T47D (cell line): ENCODE data around the gene GPSM1.

ENCODE experiments used
- DNase-seq, 2 experiments: peaks; one replicate each; pipeline versions ENCODE4 v3.0.0 to v3.0.0-alpha.2; 2011 to 2012; ENCODE audit warnings: low read depth in 1 of 2, low spot score in 1 of 2
- JUND ChIP-seq: IDR thresholded peaks from 2 replicates; pipeline ENCODE4 v1.6.1; 2012; ENCODE audit warnings: low read depth
- in situ Hi-C: cut with HindIII; loops from 2 replicates; pipeline ENCODE4 v1.10.0; 2016; ENCODE audit warnings: low sequenced_read_pairs, low pct_unique_long_range_greater_than_20kb

The GPSM1 gene

GRCh38 chr9:136363949-136364748 is 36.8 kb downstream of the GPSM1 start:
- DNase-seq: no peak
- in situ Hi-C loops: no loop called here
- TF ChIP-seq JUND: no peak

GRCh38 chr9:136364942-136365774 is 37.8 kb downstream of the GPSM1 start:
- no peak for DNase-seq
- TF ChIP-seq JUND: no peak
- in situ Hi-C loops: no loop called here

DNA sequence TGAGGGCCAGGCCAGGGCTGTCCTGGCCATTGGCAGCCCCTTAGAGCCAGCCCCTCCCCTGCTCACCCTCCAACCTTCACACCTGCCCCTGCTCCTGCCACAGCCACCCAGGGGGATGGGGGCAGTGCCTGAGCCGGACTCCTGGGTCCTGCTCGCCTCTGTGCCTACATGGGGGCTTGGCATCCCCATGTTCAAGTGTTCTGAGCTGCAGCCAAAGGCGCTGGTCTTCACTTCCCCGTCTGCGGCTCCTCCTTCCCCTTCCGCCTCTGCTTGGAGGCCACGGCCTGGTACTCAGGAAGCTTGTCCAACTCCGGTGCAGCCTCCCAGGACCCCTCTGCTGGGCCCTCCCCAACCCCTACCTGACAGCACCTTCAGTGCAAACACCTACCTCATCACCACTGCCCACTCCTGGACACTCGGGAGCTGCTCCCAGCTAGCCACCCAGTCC is 38.5 kb downstream of the GPSM1 start:
- in situ Hi-C loops: no loop called here
- DNase-seq: no peak
- TF ChIP-seq JUND: no peak

GRCh38 chr9:136366826-136367225 is 39.5 kb downstream of the GPSM1 start:
- DNase-seq: no peak
- in situ Hi-C loops: no loop called here
- TF ChIP-seq JUND: no peak

- in situ Hi-C loops: no loop called here
- TF ChIP-seq JUND: no peak
- no peak for DNase-seq
These were observed 40.2 kb downstream of the GPSM1 start for GRCh38 chr9:136367296-136368145.

GRCh38 chr9:136368190-136368589 is 40.9 kb downstream of the GPSM1 start:
- no peak for DNase-seq
- in situ Hi-C loops: no loop called here
- no peak for TF ChIP-seq JUND

DNA sequence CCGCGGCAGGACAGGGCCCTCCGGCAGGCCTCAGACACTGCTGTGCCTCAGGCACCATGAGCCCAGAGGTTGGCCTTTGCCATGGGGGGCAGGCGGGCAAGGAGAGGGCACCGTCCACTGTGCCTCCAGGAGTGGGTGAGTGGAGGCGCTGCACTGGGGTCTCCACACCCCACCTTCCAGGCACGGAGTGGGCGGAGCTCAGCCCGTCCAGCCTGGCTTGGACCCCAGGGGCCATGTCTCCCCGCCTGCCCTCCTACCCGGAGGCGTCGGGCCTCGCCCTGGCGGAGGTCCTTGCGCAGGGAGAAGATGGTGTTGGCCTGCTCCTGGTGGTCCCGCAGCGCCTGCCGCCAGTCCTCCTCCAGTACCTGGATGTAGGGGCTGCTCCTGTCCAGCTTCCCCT is 42.7 kb downstream of the GPSM1 start:
- no peak for DNase-seq
- in situ Hi-C loops: no loop called here
- no peak for TF ChIP-seq JUND

DNA sequence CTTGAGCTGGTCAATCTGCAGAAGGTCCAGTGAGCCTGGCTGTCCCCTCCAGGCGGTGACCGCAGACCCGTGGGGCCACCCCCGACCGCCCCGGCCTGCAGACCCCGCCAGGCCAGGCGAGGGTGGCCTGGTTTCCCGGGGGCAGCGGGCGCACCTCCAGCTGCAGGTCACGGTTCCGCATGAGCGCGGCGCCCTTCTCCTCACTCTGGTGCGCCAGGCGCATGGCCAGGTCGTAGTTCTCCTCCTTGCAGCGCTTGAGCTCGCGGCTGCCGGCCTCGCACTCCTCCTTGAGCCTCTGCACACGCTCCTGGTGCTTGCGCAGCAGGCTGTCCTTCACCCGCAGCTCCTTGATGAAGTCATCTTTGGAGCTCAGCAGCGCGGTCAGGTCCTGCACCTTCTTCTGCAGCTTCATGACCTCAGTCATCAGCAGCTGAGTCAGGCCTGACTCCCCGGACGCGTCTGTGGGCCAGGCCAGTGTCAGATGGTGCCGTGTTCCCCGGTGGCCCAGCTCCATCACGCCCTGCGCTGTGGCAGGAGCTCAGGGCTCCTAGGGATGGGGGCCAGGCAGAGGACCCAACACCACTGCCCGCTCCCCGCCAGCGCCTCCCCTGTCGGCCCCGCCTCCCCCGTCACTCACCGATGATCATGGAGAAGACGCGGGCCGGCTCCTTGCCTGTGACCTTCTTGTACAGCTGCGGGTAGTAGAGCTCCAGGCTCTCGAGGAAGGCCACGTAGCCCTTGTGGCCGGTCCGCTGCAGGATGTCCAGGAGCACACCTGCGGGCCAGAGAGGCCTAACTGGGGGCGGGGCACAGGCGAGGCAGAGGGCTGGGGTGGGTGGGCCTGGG is 43.6 kb downstream of the GPSM1 start:
- DNase-seq: no peak
- in situ Hi-C loops: no loop called here
- TF ChIP-seq JUND: no peak

- in situ Hi-C loops: no loop called here
- no peak for TF ChIP-seq JUND
- DNase-seq: no peak
These were observed 44.2 kb downstream of the GPSM1 start for GRCh38 chr9:136371533-136371880.

- no peak for TF ChIP-seq JUND
- in situ Hi-C loops: no loop called here
- no peak for DNase-seq
These were observed 44.7 kb downstream of the GPSM1 start for GRCh38 chr9:136372006-136372405.

DNA sequence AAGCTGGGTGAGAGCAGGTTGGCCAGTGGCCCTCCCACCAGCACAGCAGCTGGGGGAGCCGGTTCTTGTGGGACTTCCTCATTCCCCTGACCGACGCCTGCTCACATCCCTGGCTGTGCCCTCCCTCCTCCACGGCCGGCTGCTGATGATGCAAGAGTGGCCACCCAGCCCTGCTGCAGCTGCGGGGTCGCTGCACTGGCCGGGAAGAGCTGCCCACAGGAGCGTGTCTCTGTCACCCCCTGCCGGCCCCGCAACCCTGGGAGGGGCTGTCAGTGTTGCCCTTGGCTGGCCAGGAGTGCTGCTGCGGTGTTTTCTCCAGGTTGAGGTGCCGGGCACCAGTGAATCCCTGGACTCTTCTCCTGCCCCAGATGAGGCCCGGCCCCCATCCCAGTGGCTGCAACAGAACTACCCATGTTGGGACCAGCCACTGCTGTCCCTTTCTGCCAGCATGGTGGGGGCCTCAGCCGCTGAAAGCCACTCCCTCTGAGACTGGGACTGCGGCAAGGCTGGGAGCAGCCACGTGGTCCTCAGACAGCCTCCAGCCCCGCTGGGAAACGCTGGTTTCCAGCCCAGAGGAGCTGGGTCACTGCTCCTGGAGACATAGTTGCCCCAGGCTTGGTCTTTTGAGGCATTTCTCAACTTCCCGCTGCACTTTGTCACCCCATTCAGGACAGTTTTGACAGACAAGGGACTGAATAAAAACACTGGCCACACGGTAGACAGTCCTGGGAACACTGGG is 45.4 kb downstream of the GPSM1 start:
- DNase-seq: peak; percentile 96
- in situ Hi-C loops: no loop called here
- no peak for TF ChIP-seq JUND
